Stimulated activated CD4-positive, alpha-beta T cell treated with anti-CD3 and anti-CD28 coated beads, TNF-alpha, amount 100 ng/mL, for 4 hours (primary cell): ENCODE data around the gene ULK2.
"Not testable (repeated sequence)": the region's sequence is repeated elsewhere in the genome, so short reads cannot be mapped to it uniquely, and the experiment has no call there.

Experiments
- DNase-seq, 3 experiments: peaks; one replicate each; pipeline ENCODE4 v3.0.0-alpha.2; 2020; ENCODE audit warnings: low read depth in 3 of 3

Gene ULK2

GRCh38 chr17:19766421-19767270 is 101.1 kb downstream of the ULK2 start:
- DNase-seq: peak; percentile 64 to 70 (median 68)

- DNase-seq: no peak
Observed at GRCh38 chr17:19766016-19766415, 101.7 kb downstream of the ULK2 start.

GRCh38 chr17:19763991-19764390 is 103.7 kb downstream of the ULK2 start:
- not testable (repeated sequence) for DNase-seq

GRCh38 chr17:19763416-19763815 is 104.3 kb downstream of the ULK2 start:
- no peak for DNase-seq

GRCh38 chr17:19762515-19762961 is 105.2 kb downstream of the ULK2 start:
- DNase-seq: peak in 2 of 3 experiments; percentile 19 to 21

GRCh38 chr17:19760746-19761145 is 107.0 kb downstream of the ULK2 start:
- DNase-seq: no peak

- no peak for DNase-seq
Observed at GRCh38 chr17:19759568-19760549, 107.9 kb downstream of the ULK2 start.

GRCh38 chr17:19757536-19758180 is 110.1 kb downstream of the ULK2 start:
- no peak for DNase-seq

GRCh38 chr17:19756546-19756945 is 111.2 kb downstream of the ULK2 start:
- no peak for DNase-seq

GRCh38 chr17:19755821-19756510 is 111.8 kb downstream of the ULK2 start:
- DNase-seq: no peak

GRCh38 chr17:19755392-19755791 is 112.3 kb downstream of the ULK2 start:
- no peak for DNase-seq

- no peak for DNase-seq
Observed at GRCh38 chr17:19753661-19754463, 113.9 kb downstream of the ULK2 start.

- no peak for DNase-seq
Observed at GRCh38 chr17:19753051-19753509, 114.7 kb downstream of the ULK2 start.

GRCh38 chr17:19752216-19753050 is 115.3 kb downstream of the ULK2 start:
- DNase-seq: no peak

- DNase-seq: no peak
Observed at GRCh38 chr17:19750835-19751234, 116.9 kb downstream of the ULK2 start.

GRCh38 chr17:19750020-19750572 is 117.6 kb downstream of the ULK2 start:
- no peak for DNase-seq

GRCh38 chr17:19748807-19749193 is 118.9 kb downstream of the ULK2 start:
- DNase-seq: no peak

GRCh38 chr17:19747829-19748806 is 119.6 kb downstream of the ULK2 start, which contains the start of gene ALDH3A1:
TSS of gene ALDH3A1 (minus strand) at chr17:19748298. CDS start at chr17:19745129, 3,169 bp downstream.
- DNase-seq: no peak
